GM08714 (cell line): ENCODE data around the gene CAMKK1.

Source experiments
- H3K4me3 ChIP-seq: fragments of 200-500 bp; sonication (Bioruptor generic); 2 replicates; pipeline ENCODE4 v1.5.1; 2014; ENCODE audit warnings: mild to moderate bottlenecking, low read length, inconsistent platforms
- ZNF274 ChIP-seq: IDR thresholded peaks from 2 replicates; pipeline ENCODE4 v1.6.1; 2012; ENCODE audit warnings: mild to moderate bottlenecking, low read depth, low read length

The CAMKK1 gene

GRCh38 chr17:3886776-3887175 is 6.1 kb downstream of the CAMKK1 start:
- H3K4me3 ChIP-seq = no peak overlapping the region
- TF ChIP-seq ZNF274 = no peak

GRCh38 chr17:3885970-3886369 is 6.9 kb downstream of the CAMKK1 start:
- no peak overlapping the region for H3K4me3 ChIP-seq
- no peak for TF ChIP-seq ZNF274

GRCh38 chr17:3885271-3885670 is 7.6 kb downstream of the CAMKK1 start:
- H3K4me3 ChIP-seq = no peak overlapping the region
- TF ChIP-seq ZNF274 = no peak

GRCh38 chr17:3884188-3884587 is 8.7 kb downstream of the CAMKK1 start:
- TF ChIP-seq ZNF274 = no peak
- H3K4me3 ChIP-seq = no peak overlapping the region

- H3K4me3 ChIP-seq = no peak overlapping the region
- TF ChIP-seq ZNF274 = no peak
Observed at GRCh38 chr17:3882276-3882675, 10.6 kb downstream of the CAMKK1 start.

GRCh38 chr17:3880983-3881382 is 11.9 kb downstream of the CAMKK1 start:
- H3K4me3 ChIP-seq = no peak overlapping the region
- no peak for TF ChIP-seq ZNF274

- H3K4me3 ChIP-seq = no peak overlapping the region
- no peak for TF ChIP-seq ZNF274
Observed at GRCh38 chr17:3879591-3880417, 13.0 kb downstream of the CAMKK1 start.

GRCh38 chr17:3879186-3879585 is 13.7 kb downstream of the CAMKK1 start:
- H3K4me3 ChIP-seq = no peak overlapping the region
- TF ChIP-seq ZNF274 = no peak

GRCh38 chr17:3877220-3877619 is 15.6 kb downstream of the CAMKK1 start:
- no peak overlapping the region for H3K4me3 ChIP-seq
- TF ChIP-seq ZNF274 = no peak

- TF ChIP-seq ZNF274 = no peak
- H3K4me3 ChIP-seq = no peak overlapping the region
Observed at GRCh38 chr17:3875317-3875716, 17.5 kb downstream of the CAMKK1 start.

GRCh38 chr17:3873862-3874261 is 19.0 kb downstream of the CAMKK1 start:
- TF ChIP-seq ZNF274 = no peak
- H3K4me3 ChIP-seq = no peak overlapping the region

GRCh38 chr17:3870871-3871306 is 22.0 kb downstream of the CAMKK1 start:
- no peak overlapping the region for H3K4me3 ChIP-seq
- no peak for TF ChIP-seq ZNF274

- TF ChIP-seq ZNF274 = no peak
- no peak overlapping the region for H3K4me3 ChIP-seq
Observed at GRCh38 chr17:3867606-3868005, 25.2 kb downstream of the CAMKK1 start.

- no peak overlapping the region for H3K4me3 ChIP-seq
- no peak for TF ChIP-seq ZNF274
Observed at GRCh38 chr17:3867106-3867505, 25.7 kb downstream of the CAMKK1 start.

- no peak for TF ChIP-seq ZNF274
- no peak overlapping the region for H3K4me3 ChIP-seq
Observed at GRCh38 chr17:3866276-3866675, 26.6 kb downstream of the CAMKK1 start.

GRCh38 chr17:3865176-3865575 is 27.7 kb downstream of the CAMKK1 start:
- no peak for TF ChIP-seq ZNF274
- H3K4me3 ChIP-seq = no peak overlapping the region

GRCh38 chr17:3864534-3864933 is 28.3 kb downstream of the CAMKK1 start:
- TF ChIP-seq ZNF274 = no peak
- no peak overlapping the region for H3K4me3 ChIP-seq
